ENCODE measurements around the gene PRELID1. TPM values are rescaled to one million over a fixed set of nuclear protein-coding genes. Genes with fewer than 3 reads are reported as not detected.

Gene PRELID1
- total RNA-seq, 4 donors from 2014 or later, result 52.1 to 192 (median 142) TPM

DNA sequence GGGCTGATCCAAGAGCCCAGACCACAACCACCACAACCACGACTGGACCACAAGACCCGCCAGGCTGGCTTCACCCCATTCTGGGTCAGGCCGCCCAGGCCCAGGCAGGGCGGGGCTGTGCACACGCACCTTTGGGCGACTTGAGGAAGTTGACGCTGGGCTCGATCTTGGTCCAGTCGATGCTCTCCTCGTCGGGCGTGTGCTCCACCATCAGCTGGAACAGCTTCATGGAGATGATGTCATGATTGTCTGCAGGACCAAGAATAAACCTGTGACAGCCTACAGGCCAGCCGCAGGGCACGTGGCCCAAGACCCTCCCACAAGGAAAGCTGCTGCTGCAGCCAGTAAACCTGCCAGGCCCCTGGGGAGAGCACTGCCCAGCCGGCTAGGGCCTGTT, 30.6 kb downstream of the PRELID1 start:
- 76% methylated on average over 9 of the region's 15 CpGs; no CpG with 5 or more reads in 1 of the 2 donors for WGBS, 2 donors (ENCODE audit: low coverage in 1 of 2)
- no peak overlapping the region for H3K27ac ChIP-seq

DNA sequence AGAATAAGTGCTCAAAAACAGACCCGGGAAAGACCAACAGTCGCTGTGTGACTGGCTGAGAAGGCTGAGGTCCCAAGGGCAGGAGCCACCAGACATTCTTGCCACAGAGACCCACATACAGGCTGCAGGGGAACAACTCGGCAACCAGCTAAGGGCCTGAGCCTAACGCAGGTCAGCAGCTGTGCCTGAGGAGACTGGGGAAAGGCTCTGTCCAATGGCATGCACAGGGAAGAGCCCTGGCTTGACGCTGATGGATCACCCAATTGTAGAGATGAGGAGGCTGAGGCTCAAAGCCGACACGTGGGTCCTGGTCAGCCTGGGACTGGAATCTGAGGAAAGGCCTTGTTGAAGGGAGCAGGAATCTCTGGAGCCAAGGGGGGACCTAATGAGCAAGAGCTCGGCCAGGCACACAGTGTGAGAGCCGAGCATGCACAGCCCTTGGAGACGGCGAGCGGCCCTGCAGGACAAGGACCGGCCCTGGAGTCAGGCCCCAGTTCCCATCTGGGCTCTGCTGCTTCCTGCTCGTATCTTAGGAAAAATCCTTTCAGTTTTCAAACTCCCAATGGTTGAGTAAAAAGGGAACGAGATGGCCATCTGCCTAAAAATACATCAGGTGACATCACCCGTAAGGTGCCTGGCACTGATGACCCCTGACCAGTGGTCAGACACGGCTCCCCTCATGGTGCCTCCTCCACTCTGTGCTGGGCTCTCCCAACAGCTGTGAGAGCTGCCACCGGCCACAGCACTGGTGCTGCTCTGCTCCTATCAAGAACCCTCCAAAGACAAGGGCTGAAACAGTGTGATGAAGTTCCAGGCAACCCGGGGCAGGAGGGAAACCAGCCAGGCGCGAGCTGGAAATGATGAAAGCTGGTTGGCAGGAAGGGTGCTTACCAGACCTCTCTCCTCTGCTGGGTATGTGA, 31.4 kb downstream of the PRELID1 start:
- no peaks in the 10 kb centered on the region for H3K27me3 ChIP-seq
- H3K27ac ChIP-seq, result no peak overlapping the region
- no peak for DNase-seq
- WGBS, 2 donors (ENCODE audit: low coverage in 1 of 2), result 90 to 100% methylated on average over 2 to 21 of the region's 21 CpGs
- peaks cover 0 to 46% (median 21%) of the 10 kb centered on the region in 4 donors for H3K36me3 ChIP-seq
- H3K9me3 ChIP-seq, result no peaks in the 10 kb centered on the region
- in situ Hi-C loops (cut with MboI; ENCODE audit: low pct_ligation_motif_present in 1 of 4, low pct_unique_long_range_greater_than_20kb in 1 of 4, low sequenced_read_pairs in 3 of 4), result no loop called here
- H3K4me1 ChIP-seq, result no peaks in the 10 kb centered on the region
- TF ChIP-seq, protein P1, sequence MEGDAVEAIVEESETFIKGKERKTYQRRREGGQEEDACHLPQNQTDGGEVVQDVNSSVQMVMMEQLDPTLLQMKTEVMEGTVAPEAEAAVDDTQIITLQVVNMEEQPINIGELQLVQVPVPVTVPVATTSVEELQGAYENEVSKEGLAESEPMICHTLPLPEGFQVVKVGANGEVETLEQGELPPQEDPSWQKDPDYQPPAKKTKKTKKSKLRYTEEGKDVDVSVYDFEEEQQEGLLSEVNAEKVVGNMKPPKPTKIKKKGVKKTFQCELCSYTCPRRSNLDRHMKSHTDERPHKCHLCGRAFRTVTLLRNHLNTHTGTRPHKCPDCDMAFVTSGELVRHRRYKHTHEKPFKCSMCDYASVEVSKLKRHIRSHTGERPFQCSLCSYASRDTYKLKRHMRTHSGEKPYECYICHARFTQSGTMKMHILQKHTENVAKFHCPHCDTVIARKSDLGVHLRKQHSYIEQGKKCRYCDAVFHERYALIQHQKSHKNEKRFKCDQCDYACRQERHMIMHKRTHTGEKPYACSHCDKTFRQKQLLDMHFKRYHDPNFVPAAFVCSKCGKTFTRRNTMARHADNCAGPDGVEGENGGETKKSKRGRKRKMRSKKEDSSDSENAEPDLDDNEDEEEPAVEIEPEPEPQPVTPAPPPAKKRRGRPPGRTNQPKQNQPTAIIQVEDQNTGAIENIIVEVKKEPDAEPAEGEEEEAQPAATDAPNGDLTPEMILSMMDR (IDR thresholded peaks at IDR 0.05), result no peak
- TF ChIP-seq POLR2AphosphoS5 (IDR thresholded peaks at IDR 0.05) (no peak), POLR2A (IDR thresholded peaks at IDR 0.05) (no peak), EP300 (IDR thresholded peaks at IDR 0.05; ENCODE audit: low read depth) (no peak)
- no peak overlapping the region for H3K4me3 ChIP-seq
- intact Hi-C loops (cut with DNase I; ENCODE audit: low total_unique reads), result no loop called here

More for the DNA sequence above, 30.6 kb downstream of the PRELID1 start:
- Histone ChIP-seq H3K4me3 (no peak overlapping the region), H3K9me3 (no peaks in the 10 kb centered on the region), H3K27me3 (no peaks in the 10 kb centered on the region), H3K4me1 (no peaks in the 10 kb centered on the region), H3K36me3 (peaks cover 0 to 46% (median 21%) of the 10 kb centered on the region in 4 donors)
- no peak for TF ChIP-seq EP300 (IDR thresholded peaks at IDR 0.05; ENCODE audit: low read depth)
- no peak for TF ChIP-seq POLR2A (IDR thresholded peaks at IDR 0.05)
- TF ChIP-seq POLR2AphosphoS5 (IDR thresholded peaks at IDR 0.05), result no peak
- in situ Hi-C loops (cut with MboI; ENCODE audit: low pct_ligation_motif_present in 1 of 4, low pct_unique_long_range_greater_than_20kb in 1 of 4, low sequenced_read_pairs in 3 of 4) (no loop called here), intact Hi-C loops (cut with DNase I; ENCODE audit: low total_unique reads) (no loop called here)
- no peak for DNase-seq

DNA sequence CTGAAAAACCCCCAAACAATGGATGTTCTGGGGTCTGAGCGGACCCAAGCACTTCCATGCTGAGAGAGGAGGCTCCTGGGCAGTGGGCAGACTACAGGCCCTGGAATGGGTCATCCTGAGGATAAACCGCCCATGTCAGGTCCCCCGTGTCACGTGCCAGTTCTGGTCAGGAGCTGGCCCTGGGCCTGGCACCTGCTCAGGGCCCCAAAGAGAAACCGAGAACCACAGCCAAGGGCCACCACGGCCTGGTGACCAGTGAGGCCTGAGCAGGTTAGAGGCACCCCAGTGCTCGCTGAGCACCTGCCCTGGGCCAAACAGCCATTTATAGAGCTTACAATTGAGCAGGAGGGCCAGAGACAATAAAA, 32.1 kb downstream of the PRELID1 start:
- DNase-seq, result no peak
- H3K9me3 ChIP-seq, result no peaks in the 10 kb centered on the region
- no peak overlapping the region for H3K27ac ChIP-seq
- intact Hi-C loops (cut with DNase I; ENCODE audit: low total_unique reads) (no loop called here), in situ Hi-C loops (cut with MboI; ENCODE audit: low pct_ligation_motif_present in 1 of 4, low pct_unique_long_range_greater_than_20kb in 1 of 4, low sequenced_read_pairs in 3 of 4) (no loop called here)
- H3K27me3 ChIP-seq, result no peaks in the 10 kb centered on the region
- H3K36me3 ChIP-seq, result peaks cover 0 to 46% (median 21%) of the 10 kb centered on the region in 4 donors
- no peak overlapping the region for H3K4me3 ChIP-seq
- 86 to 100% methylated on average over 1 to 7 of the region's 7 CpGs for WGBS, 2 donors (ENCODE audit: low coverage in 1 of 2)
- H3K4me1 ChIP-seq, result no peaks in the 10 kb centered on the region
- TF ChIP-seq EP300 (IDR thresholded peaks at IDR 0.05; ENCODE audit: low read depth) (no peak), POLR2AphosphoS5 (IDR thresholded peaks at IDR 0.05) (no peak), POLR2A (IDR thresholded peaks at IDR 0.05) (no peak)
- TF ChIP-seq, protein P1 (IDR thresholded peaks at IDR 0.05), result no peak

DNA sequence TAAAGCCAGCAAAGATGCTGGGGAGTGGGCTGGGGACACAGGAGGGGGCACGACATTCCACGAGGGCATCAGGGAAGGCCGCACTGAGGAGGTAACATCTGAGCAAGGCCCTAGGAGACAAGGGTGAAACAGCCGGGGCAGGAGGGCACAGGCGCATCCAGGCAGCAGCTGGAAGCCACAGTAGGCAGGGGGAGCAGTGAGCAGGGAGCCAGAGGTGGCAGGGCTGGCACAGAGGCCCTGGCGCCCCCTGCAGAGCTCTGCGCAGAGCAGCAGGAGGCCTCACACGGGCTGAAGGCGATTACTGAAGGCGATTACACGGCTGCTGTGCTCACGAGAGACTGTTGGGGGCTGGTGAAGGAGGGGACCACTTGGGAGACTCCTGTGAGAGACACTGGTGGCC, 32.5 kb downstream of the PRELID1 start:
- H3K4me1 ChIP-seq, result no peaks in the 10 kb centered on the region
- peaks cover 0 to 46% (median 21%) of the 10 kb centered on the region in 4 donors for H3K36me3 ChIP-seq
- 45 to 68% methylated on average over 6 to 12 of the region's 12 CpGs for WGBS, 2 donors (ENCODE audit: low coverage in 1 of 2)
- in situ Hi-C loops (cut with MboI; ENCODE audit: low pct_ligation_motif_present in 1 of 4, low pct_unique_long_range_greater_than_20kb in 1 of 4, low sequenced_read_pairs in 3 of 4), result no loop called here
- H3K4me3 ChIP-seq, result no peak overlapping the region
- intact Hi-C loops (cut with DNase I; ENCODE audit: low total_unique reads), result no loop called here
- H3K27ac ChIP-seq, result no peak overlapping the region
- TF ChIP-seq, protein P1 (IDR thresholded peaks at IDR 0.05), result peak in 3 of 5 experiments; percentile 15 to 28 (median 17)
- TF ChIP-seq EP300 (IDR thresholded peaks at IDR 0.05; ENCODE audit: low read depth) (no peak), POLR2AphosphoS5 (IDR thresholded peaks at IDR 0.05) (no peak), POLR2A (IDR thresholded peaks at IDR 0.05) (no peak)
- DNase-seq, result no peak
- no peaks in the 10 kb centered on the region for H3K27me3 ChIP-seq
- no peaks in the 10 kb centered on the region for H3K9me3 ChIP-seq

All from transverse colon (tissue), 4 donors.